Stimulated activated CD4-positive, alpha-beta T cell treated with anti-CD3 and anti-CD28 coated beads, Interleukin-1b, Interleukin-23, amount 100 ng/mL, for 4 hours (primary cell): Measurements from ENCODE around the gene ENPP1.
"Not testable (repeated sequence)": the region's sequence is repeated elsewhere in the genome, so short reads cannot be mapped to it uniquely, and the experiment has no call there.

ENCODE experiments used
- DNase-seq, 2 donors: peaks; one replicate each; pipeline ENCODE4 v3.0.0-alpha.2; 2020; ENCODE audit warnings: low read depth in 2 of 2

Gene ENPP1

GRCh38 chr6:131831392-131831791 is 23.6 kb downstream of the ENPP1 start:
- no peak for DNase-seq

- DNase-seq, result no peak
Observed at GRCh38 chr6:131831886-131832285, 24.1 kb downstream of the ENPP1 start.

GRCh38 chr6:131832363-131832762 is 24.5 kb downstream of the ENPP1 start:
- no peak for DNase-seq

- no peak for DNase-seq
Observed at GRCh38 chr6:131838051-131838450, 30.2 kb downstream of the ENPP1 start.

GRCh38 chr6:131839388-131839787 is 31.6 kb downstream of the ENPP1 start:
- DNase-seq, result no peak

- no peak for DNase-seq
Observed at GRCh38 chr6:131840441-131840840, 32.6 kb downstream of the ENPP1 start.

- no peak for DNase-seq
Observed at GRCh38 chr6:131840936-131841583, 33.2 kb downstream of the ENPP1 start.

GRCh38 chr6:131843768-131844167 is 35.9 kb downstream of the ENPP1 start:
- no peak for DNase-seq

- no peak for DNase-seq
Observed at GRCh38 chr6:131844243-131844841, 36.5 kb downstream of the ENPP1 start.

- DNase-seq, result no peak
Observed at GRCh38 chr6:131846023-131846663, 38.3 kb downstream of the ENPP1 start.

- no peak for DNase-seq
Observed at GRCh38 chr6:131846905-131847304, 39.1 kb downstream of the ENPP1 start.

GRCh38 chr6:131849799-131850198 is 42.0 kb downstream of the ENPP1 start:
- DNase-seq, result no peak

GRCh38 chr6:131851049-131851769 is 43.4 kb downstream of the ENPP1 start:
- DNase-seq, result no peak

GRCh38 chr6:131852200-131852599 is 44.4 kb downstream of the ENPP1 start:
- DNase-seq, result no peak

GRCh38 chr6:131854803-131855202 is 47.0 kb downstream of the ENPP1 start:
- no peak for DNase-seq

- no peak for DNase-seq
Observed at GRCh38 chr6:131858765-131859415, 51.1 kb downstream of the ENPP1 start.

GRCh38 chr6:131859658-131860057 is 51.8 kb downstream of the ENPP1 start:
- DNase-seq, result not testable (repeated sequence)

- DNase-seq, result no peak
Observed at GRCh38 chr6:131861381-131861780, 53.6 kb downstream of the ENPP1 start.

- DNase-seq, result no peak
Observed at GRCh38 chr6:131862476-131862875, 54.7 kb downstream of the ENPP1 start.

- DNase-seq, result no peak
Observed at GRCh38 chr6:131867744-131868143, 59.9 kb downstream of the ENPP1 start.

GRCh38 chr6:131868836-131869235 is 61.0 kb downstream of the ENPP1 start:
- no peak for DNase-seq

- DNase-seq, result no peak
Observed at GRCh38 chr6:131875647-131876046, 67.8 kb downstream of the ENPP1 start.
